H1 (cell line): Measurements from ENCODE around the gene CCDC60. TPM values are rescaled to one million over a fixed set of nuclear protein-coding genes. Genes with fewer than 3 reads are reported as not detected.

ENCODE experiments used
- CTCF ChIA-PET: fragments of 300-600 bp; sonication (Branson Sonifier 250); formaldehyde crosslinking; loops from one replicate; lab custom pipeline; 2021; ENCODE audit not compliant: partially characterized antibody; lab: Charles Lee
- POLR2A ChIA-PET: fragments of 300-600 bp; sonication (Branson Sonifier 250); formaldehyde crosslinking; loops from one replicate; lab custom pipeline; 2021; ENCODE audit warnings: inconsistent platforms; ENCODE audit not compliant: partially characterized antibody; lab: Charles Lee
- DNase-seq, 2 experiments: peaks; one replicate each; pipeline versions ENCODE4 v3.0.0 to v3.0.0-alpha.2; 2010 to 2022; ENCODE audit warnings: low spot score in 2 of 2, low read depth in 1 of 2, mixed read lengths in 1 of 2
- FAIRE-seq: peaks from 2 replicates; lab custom pipeline; 2011; peaks lifted over from hg19 to GRCh38; lab: Jason Lieb, UNC
- H2AFZ ChIP-seq: 2 replicates; pipeline ENCODE4 v1.8.1; 2012; ENCODE audit warnings: low read length, inconsistent platforms
- H2AK5ac ChIP-seq: 2 replicates; pipeline ENCODE4 v1.6.1; 2013; ENCODE audit warnings: low read depth, low read length
- H2BK120ac ChIP-seq: replicated peaks from 2 replicates; pipeline ENCODE3; 2013; ENCODE audit warnings: low read depth, low read length, inconsistent platforms
- H2BK12ac ChIP-seq: 2 replicates; pipeline ENCODE4 v1.6.1; 2013; ENCODE audit warnings: low read depth, low read length
- H2BK15ac ChIP-seq: 2 replicates; pipeline ENCODE4 v1.6.1; 2013; ENCODE audit warnings: low read length
- H2BK20ac ChIP-seq: 2 replicates; pipeline ENCODE4 v1.6.1; 2013; ENCODE audit warnings: low read length
- H2BK5ac ChIP-seq: 2 replicates; pipeline ENCODE4 v1.6.1; 2013; ENCODE audit warnings: low read depth, low read length
- H3K14ac ChIP-seq: 2 replicates; pipeline ENCODE4 v1.6.1; 2013; ENCODE audit warnings: inconsistent platforms; ENCODE audit not compliant: insufficient read length
- H3K18ac ChIP-seq: 2 replicates; pipeline ENCODE4 v1.6.1; 2013; ENCODE audit warnings: low read length; ENCODE audit errors: extremely low read depth
- H3K23ac ChIP-seq: 2 replicates; pipeline ENCODE4 v1.6.1; 2013; ENCODE audit warnings: inconsistent platforms; ENCODE audit not compliant: insufficient read length
- H3K23me2 ChIP-seq: 2 replicates; pipeline ENCODE4 v1.6.1; 2013; ENCODE audit warnings: low read depth, low read length
- H3K27ac ChIP-seq: 2 replicates; pipeline ENCODE4 v1.6.1; 2011; ENCODE audit warnings: low read depth, low read length, inconsistent platforms
- H3K27me3 ChIP-seq, 4 experiments: replicated peaks in 1 of 4; 1 replicate in 1 of 4; 2 replicates in 3 of 4; pipeline versions ENCODE4 v1.6.1 to v1.8.1; 2011 to 2013; ENCODE audit warnings: low read length in 3 of 4, mild to moderate bottlenecking in 3 of 4, inconsistent platforms in 2 of 4, mixed read lengths in 2 of 4, moderate library complexity in 1 of 4; ENCODE audit not compliant: control insufficient read depth in 3 of 4, insufficient read depth in 3 of 4; ENCODE audit errors: extremely low read depth in 1 of 4
- H3K36me3 ChIP-seq, 4 experiments: 2 replicates each; pipeline versions ENCODE4 v1.6.1 to v1.8.1; 2011 to 2013; ENCODE audit warnings: mild to moderate bottlenecking in 4 of 4, low read length in 3 of 4, moderate library complexity in 2 of 4, control low read depth in 1 of 4, inconsistent platforms in 1 of 4; ENCODE audit not compliant: insufficient read depth in 4 of 4, control insufficient read depth in 2 of 4
- H3K4ac ChIP-seq: replicated peaks from 2 replicates; pipeline ENCODE3; 2013; ENCODE audit warnings: low read length, low read depth, mixed read lengths, inconsistent platforms; ENCODE audit not compliant: insufficient read length
- H3K4me1 ChIP-seq, 4 experiments: replicated peaks in 1 of 4; 1 replicate in 1 of 4; 2 replicates in 3 of 4; pipeline versions ENCODE4 v1.6.1 to v1.8.1; 2011 to 2013; ENCODE audit warnings: low read length in 3 of 4, inconsistent platforms in 2 of 4, mixed read lengths in 1 of 4; ENCODE audit not compliant: insufficient read depth in 4 of 4, control insufficient read depth in 3 of 4
- H3K4me2 ChIP-seq, 2 experiments: 2 replicates each; pipeline versions ENCODE4 v1.6.1 to v1.8.1; 2011 to 2013; ENCODE audit warnings: low read depth in 2 of 2, low read length in 2 of 2, control low read depth in 1 of 2, inconsistent platforms in 1 of 2, mild to moderate bottlenecking in 1 of 2; ENCODE audit not compliant: insufficient read depth in 1 of 2
- H3K4me3 ChIP-seq, 4 experiments: fragments of 200-600, 300-600 bp in 1 of 4; sonication (generic), shearing (Covaris generic), sonication (Bioruptor Twin) in 1 of 4; 2 replicates each; pipeline versions ENCODE4 v1.5.1 to v1.8.1; 2011 to 2016; ENCODE audit warnings: low read length in 4 of 4, low read depth in 3 of 4, control low read depth in 2 of 4, inconsistent platforms in 2 of 4, mild to moderate bottlenecking in 2 of 4, mixed read lengths in 1 of 4, moderate library complexity in 1 of 4; ENCODE audit not compliant: insufficient read depth in 2 of 4; ENCODE audit errors: extremely low read depth in 1 of 4
- H3K56ac ChIP-seq: replicated peaks from 2 replicates; pipeline ENCODE3; 2013; ENCODE audit warnings: low read depth, mild to moderate bottlenecking, mixed read lengths, low read length, inconsistent platforms; ENCODE audit not compliant: insufficient read length
- H3K79me1 ChIP-seq: 2 replicates; pipeline ENCODE4 v1.6.1; 2013; ENCODE audit warnings: low read depth, low read length, control low read depth
- H3K79me2 ChIP-seq, 2 experiments: 2 replicates each; pipeline versions ENCODE4 v1.6.1 to v1.8.1; 2012 to 2013; ENCODE audit warnings: low read length in 2 of 2, mild to moderate bottlenecking in 2 of 2, inconsistent platforms in 1 of 2; ENCODE audit not compliant: insufficient read depth in 2 of 2, control insufficient read depth in 1 of 2
- H3K9ac ChIP-seq, 4 experiments: replicated peaks in 1 of 4; 1 replicate in 1 of 4; 2 replicates in 3 of 4; pipeline versions ENCODE4 v1.6.1 to v1.8.1; 2011 to 2013; ENCODE audit warnings: low read depth in 3 of 4, low read length in 3 of 4, control low read depth in 2 of 4, mild to moderate bottlenecking in 2 of 4, moderate library complexity in 2 of 4, inconsistent platforms in 1 of 4; ENCODE audit errors: extremely low read depth in 1 of 4
- H3K9me3 ChIP-seq, 2 experiments: 2 replicates each; pipeline versions ENCODE4 v1.6.1 to v1.8.1; 2012 to 2013; ENCODE audit warnings: mild to moderate bottlenecking in 2 of 2, moderate library complexity in 2 of 2, control low read depth in 1 of 2, inconsistent platforms in 1 of 2, low read depth in 1 of 2, low read length in 1 of 2, mixed read lengths in 1 of 2; ENCODE audit not compliant: insufficient read depth in 2 of 2
- H4K20me1 ChIP-seq, 2 experiments: replicated peaks in 1 of 2; 2 replicates each; pipeline versions ENCODE3 to v1.8.1; 2011 to 2013; ENCODE audit warnings: inconsistent platforms in 2 of 2, low read length in 2 of 2, mild to moderate bottlenecking in 1 of 2; ENCODE audit not compliant: insufficient read depth in 2 of 2, control insufficient read depth in 1 of 2
- H4K5ac ChIP-seq: 2 replicates; pipeline ENCODE4 v1.6.1; 2013; ENCODE audit warnings: low read length, low read depth, mixed read lengths, inconsistent platforms; ENCODE audit not compliant: insufficient read length
- H4K8ac ChIP-seq: 2 replicates; pipeline ENCODE4 v1.8.0; 2013; ENCODE audit warnings: mild to moderate bottlenecking, moderate library complexity, low read length, inconsistent platforms; ENCODE audit not compliant: insufficient read depth; ENCODE audit errors: extremely low read depth
- H4K91ac ChIP-seq: replicated peaks from 2 replicates; pipeline ENCODE3; 2013; ENCODE audit warnings: low read length, mixed read lengths, inconsistent platforms; ENCODE audit not compliant: insufficient read length
- CHD1 ChIP-seq: IDR thresholded peaks from 2 replicates; pipeline ENCODE4 v1.6.1; 2012; ENCODE audit warnings: low read depth, low read length, improper control_type of control experiment
- CREB1 ChIP-seq: IDR thresholded peaks from 2 replicates; pipeline ENCODE4 v1.6.1; 2012; ENCODE audit warnings: inconsistent platforms
- EP300 ChIP-seq, 2 experiments: IDR thresholded peaks; 1 replicate in 1 of 2; 2 replicates in 1 of 2; pipeline ENCODE4 v1.6.1; 2011 to 2012; ENCODE audit warnings: low read depth in 2 of 2, low read length in 2 of 2, mild to moderate bottlenecking in 2 of 2, borderline replicate concordance in 1 of 2, inconsistent platforms in 1 of 2, moderate library complexity in 1 of 2
- FOSL1 ChIP-seq: IDR thresholded peaks from 2 replicates; pipeline ENCODE4 v1.6.1; 2011; ENCODE audit warnings: mild to moderate bottlenecking, low read depth, low read length, moderate library complexity; ENCODE audit not compliant: insufficient read depth
- JUND ChIP-seq: IDR thresholded peaks from 2 replicates; pipeline ENCODE4 v1.6.1; 2011; ENCODE audit warnings: mild to moderate bottlenecking, improper control_type of control experiment, low read length
- KDM1A ChIP-seq: fragments of 200-600, 300-600 bp; sonication (generic); IDR thresholded peaks from 2 replicates; pipeline ENCODE4 v1.7.1; 2016; ENCODE audit warnings: mild to moderate bottlenecking, low read length, borderline replicate concordance
- MAFK ChIP-seq: IDR thresholded peaks from 2 replicates; pipeline ENCODE4 v1.6.1; 2012; ENCODE audit warnings: low read depth, mild to moderate bottlenecking, improper control_type of control experiment, low read length
- NRF1 ChIP-seq: IDR thresholded peaks from 2 replicates; pipeline ENCODE4 v1.6.1; 2011; ENCODE audit warnings: mild to moderate bottlenecking, low read depth, low read length, improper control_type of control experiment
- POLR2A ChIP-seq, 2 experiments: IDR thresholded peaks; 1 replicate in 1 of 2; 2 replicates in 1 of 2; pipeline ENCODE4 v1.6.1; 2011; ENCODE audit warnings: low read depth in 2 of 2, low read length in 2 of 2, mild to moderate bottlenecking in 2 of 2; ENCODE audit errors: control extremely low read depth in 1 of 2
- RFX5 ChIP-seq: IDR thresholded peaks from 2 replicates; pipeline ENCODE4 v1.6.1; 2011; ENCODE audit warnings: low read depth, low read length, improper control_type of control experiment, borderline replicate concordance
- SIN3A ChIP-seq, 2 experiments: IDR thresholded peaks in 1 of 2; conservative IDR thresholded peaks in 1 of 2; 2 replicates each; pipeline ENCODE4 v1.6.1; 2011 to 2012; ENCODE audit warnings: low read length in 2 of 2, improper control_type of control experiment in 1 of 2, low read depth in 1 of 2, mild to moderate bottlenecking in 1 of 2
- SP4 ChIP-seq: IDR thresholded peaks from 2 replicates; pipeline ENCODE4 v1.6.1; 2012; ENCODE audit warnings: low read length, inconsistent platforms
- SRF ChIP-seq: IDR thresholded peaks from 2 replicates; pipeline ENCODE4 v1.6.1; 2011; ENCODE audit warnings: mild to moderate bottlenecking, low read depth, low read length, moderate library complexity
- YY1 ChIP-seq: IDR thresholded peaks from 2 replicates; pipeline ENCODE4 v1.6.1; 2011; ENCODE audit warnings: low read depth, mild to moderate bottlenecking, low read length
- WGBS, 2 experiments: shearing (Covaris generic) in 1 of 2; methylation state at CpG; one replicate each; pipeline versions ENCODE4 v1.1.6 to v1.1.7; 2013 to 2015; ENCODE audit warnings: low lambda C conversion rate in 2 of 2, mixed read lengths in 2 of 2, inconsistent platforms in 1 of 2, low coverage in 1 of 2, missing lambda C conversion rate in 1 of 2; ENCODE audit not compliant: insufficient replicate concordance in 2 of 2, insufficient coverage in 1 of 2, insufficient read length in 1 of 2; ENCODE audit errors: extremely low coverage in 1 of 2, missing lambda C conversion rate in 1 of 2; 5-methylcytosine and 5-hydroxymethylcytosine counted together
- polyA plus RNA-seq, 7 experiments: library from polyadenylated mRNA; depleted of rRNA in 3 of 7; stranded (reverse) in 5 of 7; unstranded in 2 of 7; fragments of >200 nt in 5 of 7; fragments of 200-250 nt in 2 of 7; gene quantifications; 1 replicate in 5 of 7; 2 replicates in 1 of 7; 4 replicates in 1 of 7; pipeline versions ENCODE4 v1.2.1 to v1.2.3, GENCODE V29; 2011 to 2013; ENCODE audit warnings: missing spikeins in 2 of 7, mixed read lengths in 2 of 7
- total RNA-seq: library from RNA; stranded (reverse); fragmentation: NEBNext Ultra II Directional; extraction: Animal tissue kit (Norgen Biotek cat#: 25700); gene quantifications from 2 replicates; pipeline ENCODE4 v1.2.1, GENCODE V29; 2021
- TF ChIP-seq, protein P1 (sequence below): IDR thresholded peaks from 2 replicates; pipeline ENCODE4 v1.6.1; 2011; ENCODE audit warnings: low read depth, mild to moderate bottlenecking, low read length; ENCODE audit not compliant: insufficient read depth

CCDC60 gene
- total and polyA plus RNA-seq, 2 of the 8 experiments (the other 6 are each of a cell fraction or from before 2014, with no cell fraction given), result 0.05 TPM; not detected in 1

DNA sequence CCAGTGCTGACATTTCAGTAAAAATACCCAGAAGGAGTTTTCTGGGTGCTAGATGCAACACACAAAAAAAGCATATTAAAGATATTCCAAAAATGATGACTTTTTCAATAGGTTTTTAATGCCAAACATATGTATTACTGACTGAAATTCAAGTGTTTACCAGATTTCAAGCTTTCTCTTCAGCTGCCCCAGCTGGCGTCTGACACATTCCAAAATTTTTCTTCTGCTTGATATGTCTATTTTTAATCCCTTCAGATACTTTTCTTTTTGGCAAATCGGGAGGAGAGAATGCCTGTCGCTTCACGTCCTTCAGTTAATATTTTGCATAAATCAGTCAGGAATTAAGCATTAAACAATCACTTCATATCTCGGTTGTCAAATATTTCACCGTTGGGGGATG is 7.1 kb upstream of the CCDC60 start:
- Histone ChIP-seq H3K36me3 (no peaks in the 10 kb centered on the region), H3K79me2 (no peaks in the 10 kb centered on the region), H3K23me2 (no peaks in the 10 kb centered on the region; the same call in 1 of the 2 replicates), H3K4me3 (no peak overlapping the region), H3K27ac (no peak overlapping the region), H3K4me2 (no peak overlapping the region), H2BK12ac (no peak overlapping the region), H2AK5ac (no peak overlapping the region), H3K9ac (no peak overlapping the region), H2BK120ac (no peak overlapping the region), H3K9me3 (no peaks in the 10 kb centered on the region), H3K18ac (no peak overlapping the region), H4K5ac (no peak overlapping the region), H3K23ac (no peak overlapping the region), H4K20me1 (no peaks in the 10 kb centered on the region), H4K8ac (no peak overlapping the region), H3K14ac (no peak overlapping the region), H2BK15ac (no peak overlapping the region), H3K4me1 (no peaks in the 10 kb centered on the region), H3K79me1 (no peaks in the 10 kb centered on the region), H2AFZ (no peak overlapping the region), H2BK5ac (no peak overlapping the region), H3K56ac (no peak overlapping the region), H3K27me3 (peaks cover 0 to 3% (median 0%) of the 10 kb centered on the region in 4 experiments; a peak in 1 of 7 replicates), H4K91ac (no peak overlapping the region), H2BK20ac (no peak overlapping the region), H3K4ac (no peak overlapping the region)
- POLR2A ChIA-PET, result no interaction called here
- no peak for FAIRE-seq
- no peak for DNase-seq
- 78% methylated on average over 6 of the region's 6 CpGs; no CpG with 5 or more reads in 1 of the 2 experiments for WGBS, 2 experiments
- CTCF ChIA-PET, result interaction anchor here (0.7 to 7.9 kb wide), 14 partner anchors 11 to 269 kb away, joined by 3 to 70 read pairs (median 3); no protein-coding TSS in a partner anchor
- TF ChIP-seq RFX5 (no peak), CHD1 (no peak), SRF (no peak), POLR2A (IDR thresholded peaks at IDR 0.05; ENCODE audit: control extremely low read depth in 1 of 2, low read depth in 2 of 2, low read length in 2 of 2) (no peak), CREB1 (no peak), EP300 (IDR thresholded peaks at IDR 0.05; ENCODE audit: borderline replicate concordance in 1 of 2, low read depth in 2 of 2, low read length in 2 of 2) (no peak), YY1 (no peak), SP4 (no peak), FOSL1 (no peak), MAFK (no peak), JUND (no peak), KDM1A (no peak), NRF1 (no peak), SIN3A (conservative IDR thresholded peaks at IDR 0.05 in 1 of 2, IDR thresholded peaks at IDR 0.05 in 1 of 2; ENCODE audit: low read depth in 1 of 2, low read length in 2 of 2) (no peak)
- TF ChIP-seq, protein P1, sequence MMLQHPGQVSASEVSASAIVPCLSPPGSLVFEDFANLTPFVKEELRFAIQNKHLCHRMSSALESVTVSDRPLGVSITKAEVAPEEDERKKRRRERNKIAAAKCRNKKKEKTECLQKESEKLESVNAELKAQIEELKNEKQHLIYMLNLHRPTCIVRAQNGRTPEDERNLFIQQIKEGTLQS, result no peak
